H1 (cell line): ENCODE measurements around the gene CYP2W1. TPM values are rescaled to one million over a fixed set of nuclear protein-coding genes. Genes with fewer than 3 reads are reported as not detected.

ENCODE experiments used
- CTCF ChIA-PET: fragments of 300-600 bp; sonication (Branson Sonifier 250); formaldehyde crosslinking; loops from one replicate; lab custom pipeline; 2021; ENCODE audit not compliant: partially characterized antibody; lab: Charles Lee
- POLR2A ChIA-PET: fragments of 300-600 bp; sonication (Branson Sonifier 250); formaldehyde crosslinking; loops from one replicate; lab custom pipeline; 2021; ENCODE audit warnings: inconsistent platforms; ENCODE audit not compliant: partially characterized antibody; lab: Charles Lee
- DNase-seq, 2 experiments: peaks; one replicate each; pipeline versions ENCODE4 v3.0.0 to v3.0.0-alpha.2; 2010 to 2022; ENCODE audit warnings: low spot score in 2 of 2, low read depth in 1 of 2, mixed read lengths in 1 of 2
- FAIRE-seq: peaks from 2 replicates; lab custom pipeline; 2011; peaks lifted over from hg19 to GRCh38; lab: Jason Lieb, UNC
- H2AFZ ChIP-seq: 2 replicates; pipeline ENCODE4 v1.8.1; 2012; ENCODE audit warnings: low read length, inconsistent platforms
- H2AK5ac ChIP-seq: 2 replicates; pipeline ENCODE4 v1.6.1; 2013; ENCODE audit warnings: low read depth, low read length
- H2BK120ac ChIP-seq: replicated peaks from 2 replicates; pipeline ENCODE3; 2013; ENCODE audit warnings: low read depth, low read length, inconsistent platforms
- H2BK12ac ChIP-seq: 2 replicates; pipeline ENCODE4 v1.6.1; 2013; ENCODE audit warnings: low read depth, low read length
- H2BK15ac ChIP-seq: 2 replicates; pipeline ENCODE4 v1.6.1; 2013; ENCODE audit warnings: low read length
- H2BK20ac ChIP-seq: 2 replicates; pipeline ENCODE4 v1.6.1; 2013; ENCODE audit warnings: low read length
- H2BK5ac ChIP-seq: 2 replicates; pipeline ENCODE4 v1.6.1; 2013; ENCODE audit warnings: low read depth, low read length
- H3K14ac ChIP-seq: 2 replicates; pipeline ENCODE4 v1.6.1; 2013; ENCODE audit warnings: inconsistent platforms; ENCODE audit not compliant: insufficient read length
- H3K18ac ChIP-seq: 2 replicates; pipeline ENCODE4 v1.6.1; 2013; ENCODE audit warnings: low read length; ENCODE audit errors: extremely low read depth
- H3K23ac ChIP-seq: 2 replicates; pipeline ENCODE4 v1.6.1; 2013; ENCODE audit warnings: inconsistent platforms; ENCODE audit not compliant: insufficient read length
- H3K23me2 ChIP-seq: 2 replicates; pipeline ENCODE4 v1.6.1; 2013; ENCODE audit warnings: low read depth, low read length
- H3K27ac ChIP-seq: 2 replicates; pipeline ENCODE4 v1.6.1; 2011; ENCODE audit warnings: low read depth, low read length, inconsistent platforms
- H3K27me3 ChIP-seq, 4 experiments: replicated peaks in 1 of 4; 1 replicate in 1 of 4; 2 replicates in 3 of 4; pipeline versions ENCODE4 v1.6.1 to v1.8.1; 2011 to 2013; ENCODE audit warnings: low read length in 3 of 4, mild to moderate bottlenecking in 3 of 4, inconsistent platforms in 2 of 4, mixed read lengths in 2 of 4, moderate library complexity in 1 of 4; ENCODE audit not compliant: control insufficient read depth in 3 of 4, insufficient read depth in 3 of 4; ENCODE audit errors: extremely low read depth in 1 of 4
- H3K36me3 ChIP-seq, 4 experiments: 2 replicates each; pipeline versions ENCODE4 v1.6.1 to v1.8.1; 2011 to 2013; ENCODE audit warnings: mild to moderate bottlenecking in 4 of 4, low read length in 3 of 4, moderate library complexity in 2 of 4, control low read depth in 1 of 4, inconsistent platforms in 1 of 4; ENCODE audit not compliant: insufficient read depth in 4 of 4, control insufficient read depth in 2 of 4
- H3K4ac ChIP-seq: replicated peaks from 2 replicates; pipeline ENCODE3; 2013; ENCODE audit warnings: low read length, low read depth, mixed read lengths, inconsistent platforms; ENCODE audit not compliant: insufficient read length
- H3K4me1 ChIP-seq, 4 experiments: replicated peaks in 1 of 4; 1 replicate in 1 of 4; 2 replicates in 3 of 4; pipeline versions ENCODE4 v1.6.1 to v1.8.1; 2011 to 2013; ENCODE audit warnings: low read length in 3 of 4, inconsistent platforms in 2 of 4, mixed read lengths in 1 of 4; ENCODE audit not compliant: insufficient read depth in 4 of 4, control insufficient read depth in 3 of 4
- H3K4me2 ChIP-seq, 2 experiments: 2 replicates each; pipeline versions ENCODE4 v1.6.1 to v1.8.1; 2011 to 2013; ENCODE audit warnings: low read depth in 2 of 2, low read length in 2 of 2, control low read depth in 1 of 2, inconsistent platforms in 1 of 2, mild to moderate bottlenecking in 1 of 2; ENCODE audit not compliant: insufficient read depth in 1 of 2
- H3K4me3 ChIP-seq, 4 experiments: fragments of 200-600, 300-600 bp in 1 of 4; sonication (generic), shearing (Covaris generic), sonication (Bioruptor Twin) in 1 of 4; 2 replicates each; pipeline versions ENCODE4 v1.5.1 to v1.8.1; 2011 to 2016; ENCODE audit warnings: low read length in 4 of 4, low read depth in 3 of 4, control low read depth in 2 of 4, inconsistent platforms in 2 of 4, mild to moderate bottlenecking in 2 of 4, mixed read lengths in 1 of 4, moderate library complexity in 1 of 4; ENCODE audit not compliant: insufficient read depth in 2 of 4; ENCODE audit errors: extremely low read depth in 1 of 4
- H3K56ac ChIP-seq: replicated peaks from 2 replicates; pipeline ENCODE3; 2013; ENCODE audit warnings: low read depth, mild to moderate bottlenecking, mixed read lengths, low read length, inconsistent platforms; ENCODE audit not compliant: insufficient read length
- H3K79me1 ChIP-seq: 2 replicates; pipeline ENCODE4 v1.6.1; 2013; ENCODE audit warnings: low read depth, low read length, control low read depth
- H3K79me2 ChIP-seq, 2 experiments: 2 replicates each; pipeline versions ENCODE4 v1.6.1 to v1.8.1; 2012 to 2013; ENCODE audit warnings: low read length in 2 of 2, mild to moderate bottlenecking in 2 of 2, inconsistent platforms in 1 of 2; ENCODE audit not compliant: insufficient read depth in 2 of 2, control insufficient read depth in 1 of 2
- H3K9ac ChIP-seq, 4 experiments: replicated peaks in 1 of 4; 1 replicate in 1 of 4; 2 replicates in 3 of 4; pipeline versions ENCODE4 v1.6.1 to v1.8.1; 2011 to 2013; ENCODE audit warnings: low read depth in 3 of 4, low read length in 3 of 4, control low read depth in 2 of 4, mild to moderate bottlenecking in 2 of 4, moderate library complexity in 2 of 4, inconsistent platforms in 1 of 4; ENCODE audit errors: extremely low read depth in 1 of 4
- H3K9me3 ChIP-seq, 2 experiments: 2 replicates each; pipeline versions ENCODE4 v1.6.1 to v1.8.1; 2012 to 2013; ENCODE audit warnings: mild to moderate bottlenecking in 2 of 2, moderate library complexity in 2 of 2, control low read depth in 1 of 2, inconsistent platforms in 1 of 2, low read depth in 1 of 2, low read length in 1 of 2, mixed read lengths in 1 of 2; ENCODE audit not compliant: insufficient read depth in 2 of 2
- H4K20me1 ChIP-seq, 2 experiments: replicated peaks in 1 of 2; 2 replicates each; pipeline versions ENCODE3 to v1.8.1; 2011 to 2013; ENCODE audit warnings: inconsistent platforms in 2 of 2, low read length in 2 of 2, mild to moderate bottlenecking in 1 of 2; ENCODE audit not compliant: insufficient read depth in 2 of 2, control insufficient read depth in 1 of 2
- H4K5ac ChIP-seq: 2 replicates; pipeline ENCODE4 v1.6.1; 2013; ENCODE audit warnings: low read length, low read depth, mixed read lengths, inconsistent platforms; ENCODE audit not compliant: insufficient read length
- H4K8ac ChIP-seq: 2 replicates; pipeline ENCODE4 v1.8.0; 2013; ENCODE audit warnings: mild to moderate bottlenecking, moderate library complexity, low read length, inconsistent platforms; ENCODE audit not compliant: insufficient read depth; ENCODE audit errors: extremely low read depth
- H4K91ac ChIP-seq: replicated peaks from 2 replicates; pipeline ENCODE3; 2013; ENCODE audit warnings: low read length, mixed read lengths, inconsistent platforms; ENCODE audit not compliant: insufficient read length
- JUND ChIP-seq: IDR thresholded peaks from 2 replicates; pipeline ENCODE4 v1.6.1; 2011; ENCODE audit warnings: mild to moderate bottlenecking, improper control_type of control experiment, low read length
- SUZ12 ChIP-seq: fragments of 200-600 bp; sonication (generic); IDR thresholded peaks from 2 replicates; pipeline ENCODE4 v1.6.1; 2012; ENCODE audit warnings: mild to moderate bottlenecking, inconsistent platforms, low read length, moderate library complexity, mixed read lengths
- WGBS, 2 experiments: shearing (Covaris generic) in 1 of 2; methylation state at CpG; one replicate each; pipeline versions ENCODE4 v1.1.6 to v1.1.7; 2013 to 2015; ENCODE audit warnings: low lambda C conversion rate in 2 of 2, mixed read lengths in 2 of 2, inconsistent platforms in 1 of 2, low coverage in 1 of 2, missing lambda C conversion rate in 1 of 2; ENCODE audit not compliant: insufficient replicate concordance in 2 of 2, insufficient coverage in 1 of 2, insufficient read length in 1 of 2; ENCODE audit errors: extremely low coverage in 1 of 2, missing lambda C conversion rate in 1 of 2; 5-methylcytosine and 5-hydroxymethylcytosine counted together
- polyA plus RNA-seq, 7 experiments: library from polyadenylated mRNA; depleted of rRNA in 3 of 7; stranded (reverse) in 5 of 7; unstranded in 2 of 7; fragments of >200 nt in 5 of 7; fragments of 200-250 nt in 2 of 7; gene quantifications; 1 replicate in 5 of 7; 2 replicates in 1 of 7; 4 replicates in 1 of 7; pipeline versions ENCODE4 v1.2.1 to v1.2.3, GENCODE V29; 2011 to 2013; ENCODE audit warnings: missing spikeins in 2 of 7, mixed read lengths in 2 of 7
- total RNA-seq: library from RNA; stranded (reverse); fragmentation: NEBNext Ultra II Directional; extraction: Animal tissue kit (Norgen Biotek cat#: 25700); gene quantifications from 2 replicates; pipeline ENCODE4 v1.2.1, GENCODE V29; 2021

Gene CYP2W1
- total and polyA plus RNA-seq, 2 of the 8 experiments (the other 6 are each of a cell fraction or from before 2014, with no cell fraction given): not detected

- Histone ChIP-seq H2BK12ac (no peak overlapping the region), H4K5ac (no peak overlapping the region), H2AK5ac (no peak overlapping the region), H2BK15ac (no peak overlapping the region), H3K23ac (no peak overlapping the region), H4K8ac (no peak overlapping the region; the same call in 1 of the 2 replicates), H3K14ac (no peak overlapping the region), H3K4me1 (peaks cover 0 to 9% (median 3%) of the 10 kb centered on the region in 4 experiments; a peak in 5 of 7 replicates), H3K36me3 (no peaks in the 10 kb centered on the region; a peak in 1 of 8 replicates), H3K79me1 (peaks cover 2% of the 10 kb centered on the region), H4K91ac (no peak overlapping the region), H2BK20ac (no peak overlapping the region), H3K4me3 (no peak overlapping the region)
- DNase-seq: no peak
- CTCF ChIA-PET: interaction anchor here (0.7 to 10.9 kb wide), 11 partner anchors 18 to 158 kb away, joined by 3 to 117 read pairs (median 4); partner anchors contain the start of gene GPR146
- no peak for TF ChIP-seq SUZ12
- no peak for TF ChIP-seq JUND
- TF ChIP-seq, all 59 proteins: peak for 0
- Histone ChIP-seq H3K27ac (peak overlapping the region; percentile 41; the same call in 1 of the 2 replicates), H3K79me2 (peaks cover 0 to 6% of the 10 kb centered on the region in 2 experiments; a peak in 2 of 4 replicates), H3K9me3 (no peaks in the 10 kb centered on the region), H3K56ac (no peak overlapping the region), H3K23me2 (peaks cover 12% of the 10 kb centered on the region; the same call in 1 of the 2 replicates), H3K9ac (no peak overlapping the region), H3K4ac (no peak overlapping the region), H2AFZ (no peak overlapping the region), H2BK120ac (no peak overlapping the region), H4K20me1 (peaks cover 9 to 19% of the 10 kb centered on the region in 2 experiments), H3K27me3 (no peaks in the 10 kb centered on the region; a peak in 1 of 7 replicates), H3K4me2 (no peak overlapping the region), H2BK5ac (no peak overlapping the region), H3K18ac (no peak overlapping the region)
- no peak for FAIRE-seq
- 94% methylated on average over 31 of the region's 31 CpGs; no CpG with 5 or more reads in 1 of the 2 experiments for WGBS, 2 experiments
- POLR2A ChIA-PET: interaction anchor here (3.0 kb wide), 1 partner anchor 18 kb away, joined by 14 read pairs; the partner anchor contains the start of gene GPR146
These were observed 43.0 kb downstream of the CYP2W1 start for GRCh38 chr7:1025743-1026581.
